C4-2B (cell line): Measurements from ENCODE around the gene UGT1A4.

Experiments
- CTCF ChIP-seq: fragments of 450-650 bp; conservative IDR thresholded peaks from 2 replicates; pipeline ENCODE4 v1.5.1; 2017; ENCODE audit warnings: mild to moderate bottlenecking
- ZFX ChIP-seq: fragments of 450-650 bp; IDR thresholded peaks from 2 replicates; pipeline ENCODE4 v1.6.1; 2017

- no peak for TF ChIP-seq CTCF
- no peak for TF ChIP-seq ZFX
Observed at GRCh38 chr2:233772153-233772552, 53.6 kb downstream of the UGT1A4 start.
